GM21447 (cell line): Measurements from ENCODE around the gene NOPCHAP1.
"Not testable (repeated sequence)": the region's sequence is repeated elsewhere in the genome, so short reads cannot be mapped to it uniquely, and the experiment has no call there.

Experiments
- ATAC-seq: cut with Tn5 transposase; IDR thresholded peaks from one replicate; pipeline ENCODE4 v1.9.1; 2021; ENCODE audit not compliant: unreplicated experiment

The NOPCHAP1 gene

GRCh38 chr12:104964167-104964855 is 21.8 kb upstream of the NOPCHAP1 start:
- no peak for ATAC-seq

- no peak for ATAC-seq
Observed at GRCh38 chr12:104964856-104965205, 21.3 kb upstream of the NOPCHAP1 start.

GRCh38 chr12:104966677-104967076 is 19.4 kb upstream of the NOPCHAP1 start:
- peak; percentile 84 for ATAC-seq

GRCh38 chr12:104969343-104969742 is 16.8 kb upstream of the NOPCHAP1 start:
- no peak for ATAC-seq

GRCh38 chr12:104971306-104971705 is 14.8 kb upstream of the NOPCHAP1 start:
- no peak for ATAC-seq

GRCh38 chr12:104973250-104973649 is 12.9 kb upstream of the NOPCHAP1 start:
- ATAC-seq = no peak

GRCh38 chr12:104974626-104975290 is 11.4 kb upstream of the NOPCHAP1 start:
- ATAC-seq = peak; percentile 99

GRCh38 chr12:104975587-104976343 is 10.4 kb upstream of the NOPCHAP1 start:
- ATAC-seq = no peak

- ATAC-seq = no peak
Observed at GRCh38 chr12:104976703-104977102, 9.4 kb upstream of the NOPCHAP1 start.

GRCh38 chr12:104977688-104978087 is 8.4 kb upstream of the NOPCHAP1 start:
- not testable (repeated sequence) for ATAC-seq

- no peak for ATAC-seq
Observed at GRCh38 chr12:104985206-104985605, 910 bp upstream of the NOPCHAP1 start.

GRCh38 chr12:104990950-104991349 is 4.8 kb downstream of the NOPCHAP1 start:
- no peak for ATAC-seq

- no peak for ATAC-seq
Observed at GRCh38 chr12:104991565-104992128, 5.5 kb downstream of the NOPCHAP1 start.

GRCh38 chr12:104994336-104994735 is 8.2 kb downstream of the NOPCHAP1 start:
- no peak for ATAC-seq

- ATAC-seq = no peak
Observed at GRCh38 chr12:104997541-104997940, 11.4 kb downstream of the NOPCHAP1 start.

GRCh38 chr12:104998423-104999346 is 12.6 kb downstream of the NOPCHAP1 start:
- ATAC-seq = no peak

GRCh38 chr12:104999347-104999685 is 13.2 kb downstream of the NOPCHAP1 start:
- ATAC-seq = no peak

- no peak for ATAC-seq
Observed at GRCh38 chr12:105001476-105001875, 15.4 kb downstream of the NOPCHAP1 start.

- ATAC-seq = no peak
Observed at GRCh38 chr12:105013892-105014291, 27.8 kb downstream of the NOPCHAP1 start.

GRCh38 chr12:105014603-105015002 is 28.5 kb downstream of the NOPCHAP1 start:
- ATAC-seq = no peak

- no peak for ATAC-seq
Observed at GRCh38 chr12:105015543-105015942, 29.4 kb downstream of the NOPCHAP1 start.
